Hepatic stellate cell (primary cell): ENCODE data around the gene PPM1L.

Experiments used
- DNase-seq: peaks from one replicate; pipeline ENCODE4 v3.0.0; 2011; ENCODE audit warnings: low spot score

Gene PPM1L

GRCh38 chr3:160763073-160763472, 7.0 kb downstream of the PPM1L start:
- DNase-seq, result no peak

- DNase-seq, result no peak
These were observed 9.2 kb downstream of the PPM1L start for GRCh38 chr3:160765211-160765610.

GRCh38 chr3:160768031-160768430, 12.0 kb downstream of the PPM1L start:
- no peak for DNase-seq

GRCh38 chr3:160768918-160769317, 12.9 kb downstream of the PPM1L start:
- no peak for DNase-seq

- no peak for DNase-seq
These were observed 15.9 kb downstream of the PPM1L start for GRCh38 chr3:160771811-160772459.

- no peak for DNase-seq
These were observed 17.7 kb downstream of the PPM1L start for GRCh38 chr3:160773722-160774121.

GRCh38 chr3:160774172-160774571, 18.1 kb downstream of the PPM1L start:
- DNase-seq, result no peak

- DNase-seq, result no peak
These were observed 22.4 kb downstream of the PPM1L start for GRCh38 chr3:160778480-160778879.

- no peak for DNase-seq
These were observed 23.0 kb downstream of the PPM1L start for GRCh38 chr3:160779040-160779439.

- DNase-seq, result no peak
These were observed 24.2 kb downstream of the PPM1L start for GRCh38 chr3:160780245-160780644.

GRCh38 chr3:160781402-160781801, 25.4 kb downstream of the PPM1L start:
- no peak for DNase-seq

GRCh38 chr3:160781863-160782262, 25.8 kb downstream of the PPM1L start:
- no peak for DNase-seq

GRCh38 chr3:160784853-160785252, 28.8 kb downstream of the PPM1L start:
- DNase-seq, result no peak

GRCh38 chr3:160790726-160791125, 34.7 kb downstream of the PPM1L start:
- DNase-seq, result no peak

- no peak for DNase-seq
These were observed 36.5 kb downstream of the PPM1L start for GRCh38 chr3:160792540-160792939.

GRCh38 chr3:160793722-160794252, 37.8 kb downstream of the PPM1L start:
- DNase-seq, result no peak

- DNase-seq, result no peak
These were observed 40.2 kb downstream of the PPM1L start for GRCh38 chr3:160796089-160796812.

GRCh38 chr3:160796813-160797164, 40.8 kb downstream of the PPM1L start:
- no peak for DNase-seq

- no peak for DNase-seq
These were observed 41.3 kb downstream of the PPM1L start for GRCh38 chr3:160797356-160797755.

- DNase-seq, result no peak
These were observed 45.5 kb downstream of the PPM1L start for GRCh38 chr3:160801386-160802118.

- DNase-seq, result no peak
These were observed 48.7 kb downstream of the PPM1L start for GRCh38 chr3:160804762-160805161.

GRCh38 chr3:160806094-160806493, 50.1 kb downstream of the PPM1L start:
- no peak for DNase-seq

GRCh38 chr3:160806686-160807085, 50.7 kb downstream of the PPM1L start:
- no peak for DNase-seq
